Measurements from ENCODE around the gene ISCU.

DNA sequence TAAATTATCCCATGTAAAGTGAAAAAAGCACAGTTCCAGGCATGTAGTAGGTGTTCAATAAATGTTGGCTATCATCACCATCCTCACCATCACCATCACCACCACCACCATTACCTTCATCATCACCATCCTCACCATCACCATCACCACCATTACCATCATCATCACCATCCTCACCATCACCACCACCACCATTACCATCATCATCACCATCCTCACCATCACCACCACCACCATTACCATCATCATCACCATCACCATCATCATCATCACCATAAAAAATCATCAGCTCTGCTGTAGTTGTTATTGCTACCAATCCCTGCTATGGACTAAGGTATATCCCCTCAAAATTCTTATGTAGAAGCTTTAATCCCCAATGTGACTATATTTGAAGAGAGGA lies 15.1 kb downstream of the ISCU start:
- TF ChIP-seq, protein P1, sequence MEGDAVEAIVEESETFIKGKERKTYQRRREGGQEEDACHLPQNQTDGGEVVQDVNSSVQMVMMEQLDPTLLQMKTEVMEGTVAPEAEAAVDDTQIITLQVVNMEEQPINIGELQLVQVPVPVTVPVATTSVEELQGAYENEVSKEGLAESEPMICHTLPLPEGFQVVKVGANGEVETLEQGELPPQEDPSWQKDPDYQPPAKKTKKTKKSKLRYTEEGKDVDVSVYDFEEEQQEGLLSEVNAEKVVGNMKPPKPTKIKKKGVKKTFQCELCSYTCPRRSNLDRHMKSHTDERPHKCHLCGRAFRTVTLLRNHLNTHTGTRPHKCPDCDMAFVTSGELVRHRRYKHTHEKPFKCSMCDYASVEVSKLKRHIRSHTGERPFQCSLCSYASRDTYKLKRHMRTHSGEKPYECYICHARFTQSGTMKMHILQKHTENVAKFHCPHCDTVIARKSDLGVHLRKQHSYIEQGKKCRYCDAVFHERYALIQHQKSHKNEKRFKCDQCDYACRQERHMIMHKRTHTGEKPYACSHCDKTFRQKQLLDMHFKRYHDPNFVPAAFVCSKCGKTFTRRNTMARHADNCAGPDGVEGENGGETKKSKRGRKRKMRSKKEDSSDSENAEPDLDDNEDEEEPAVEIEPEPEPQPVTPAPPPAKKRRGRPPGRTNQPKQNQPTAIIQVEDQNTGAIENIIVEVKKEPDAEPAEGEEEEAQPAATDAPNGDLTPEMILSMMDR (IDR thresholded peaks at IDR 0.05): no peak
- no peak for TF ChIP-seq POLR2A (IDR thresholded peaks at IDR 0.05)
